Ovary (tissue), 9 donors: ENCODE measurements around the gene DUSP23. TPM values are rescaled to one million over a fixed set of nuclear protein-coding genes. Genes with fewer than 3 reads are reported as not detected.

ENCODE experiments used
- DNase-seq, 5 donors: peaks; one replicate each; pipeline ENCODE4 v3.0.0-alpha.2; 2019 to 2020
- H3K27ac ChIP-seq, 2 donors: fragments of 200-600 bp; one replicate each; pipeline versions ENCODE4 v1.5.1 to v1.8.0; 2019 to 2022
- H3K27me3 ChIP-seq: fragments of 200-600 bp; one replicate; pipeline ENCODE4 v1.8.0; 2022
- H3K36me3 ChIP-seq: fragments of 200-600 bp; sonication (generic); one replicate; pipeline ENCODE4 v1.5.1; 2019
- H3K4me1 ChIP-seq: one replicate; pipeline ENCODE4 v1.8.1; 2013; ENCODE audit warnings: mild to moderate bottlenecking, moderate library complexity; ENCODE audit not compliant: insufficient read depth
- H3K4me3 ChIP-seq: fragments of 200-600 bp; sonication (generic); one replicate; pipeline ENCODE4 v1.5.1; 2017
- H3K9me3 ChIP-seq, 2 donors: fragments of 200-600 bp in 1 of 2; sonication (generic) in 1 of 2; one replicate each; pipeline versions ENCODE4 v1.5.1 to v1.8.1; 2013 to 2019; ENCODE audit warnings: mild to moderate bottlenecking in 1 of 2, moderate library complexity in 1 of 2
- EP300 ChIP-seq: sonication (generic); formaldehyde crosslinking; IDR thresholded peaks from one replicate; pipeline ENCODE4 v1.6.1; 2017; ENCODE audit warnings: antibody characterized with exemption
- POLR2A ChIP-seq: fragments of 450-650 bp; IDR thresholded peaks from one replicate; pipeline ENCODE4 v1.6.1; 2017; ENCODE audit warnings: antibody characterized with exemption, mild to moderate bottlenecking, moderate library complexity
- WGBS, 3 donors: extraction: QIAGEN DNeasy Blood & Tissue Kit in 1 of 3; methylation state at CpG; one replicate each; pipeline versions ENCODE4 v1.1.5 to v1.1.7; 2013 to 2017; 5-methylcytosine and 5-hydroxymethylcytosine counted together
- intact Hi-C, 4 donors: fragments of 100-400 bp; cut with DNase I; formaldehyde crosslinking; loops; one replicate each; pipeline versions ENCODE4 v1.11.0 to v1.15.1; 2022 to 2023
- polyA plus RNA-seq, 2 donors: library from polyadenylated mRNA; stranded (reverse); fragments of 200-250 nt in 1 of 2; fragments of 350-450 nt in 1 of 2; fragmentation: Illumina TruSeq in 1 of 2; extraction: RNeasy Lipid Tissue Mini Kit (QIAGEN cat#74804) in 1 of 2; gene quantifications; one replicate each; pipeline ENCODE4 v1.2.3, GENCODE V29; 2013 to 2014
- total RNA-seq, 7 donors: library from RNA; depleted of rRNA in 2 of 7; stranded (reverse); fragments of >200 nt in 2 of 7; fragmentation: NEBNext Ultra II Directional in 3 of 7; extraction: Animal tissue kit (Norgen Biotek cat#: 25700) in 3 of 7; gene quantifications; one replicate each; pipeline versions ENCODE4 v1.1.0 to v1.2.4, GENCODE V29; 2016 to 2023
- TF ChIP-seq, protein P1 (sequence below), 3 donors: fragments of 450-650 bp in 2 of 3; fragments of 200-600 bp in 1 of 3; IDR thresholded peaks; one replicate each; pipeline versions ENCODE4 v1.5.1 to v1.8.0; 2016 to 2022; ENCODE audit warnings: antibody characterized with exemption in 3 of 3, mild to moderate bottlenecking in 1 of 3
- donor health status: DM: no; HTN: no; CAD: no; lungs with moderate emphysema.
- donor health status: DM: no; HTN: no; CAD: no.
- donor health status: Bipolar disorder and iron deficiency.
- donor health status: DM: yes; HTN: yes; CAD: no.
- donor health status: DM: no; HTN: no; CAD: no.
- donor health status: DM: yes; HTN: yes; CAD: no.

Gene DUSP23
- total and polyA plus RNA-seq, 9 donors, result 26.9 to 115 (median 37.5) TPM

DNA sequence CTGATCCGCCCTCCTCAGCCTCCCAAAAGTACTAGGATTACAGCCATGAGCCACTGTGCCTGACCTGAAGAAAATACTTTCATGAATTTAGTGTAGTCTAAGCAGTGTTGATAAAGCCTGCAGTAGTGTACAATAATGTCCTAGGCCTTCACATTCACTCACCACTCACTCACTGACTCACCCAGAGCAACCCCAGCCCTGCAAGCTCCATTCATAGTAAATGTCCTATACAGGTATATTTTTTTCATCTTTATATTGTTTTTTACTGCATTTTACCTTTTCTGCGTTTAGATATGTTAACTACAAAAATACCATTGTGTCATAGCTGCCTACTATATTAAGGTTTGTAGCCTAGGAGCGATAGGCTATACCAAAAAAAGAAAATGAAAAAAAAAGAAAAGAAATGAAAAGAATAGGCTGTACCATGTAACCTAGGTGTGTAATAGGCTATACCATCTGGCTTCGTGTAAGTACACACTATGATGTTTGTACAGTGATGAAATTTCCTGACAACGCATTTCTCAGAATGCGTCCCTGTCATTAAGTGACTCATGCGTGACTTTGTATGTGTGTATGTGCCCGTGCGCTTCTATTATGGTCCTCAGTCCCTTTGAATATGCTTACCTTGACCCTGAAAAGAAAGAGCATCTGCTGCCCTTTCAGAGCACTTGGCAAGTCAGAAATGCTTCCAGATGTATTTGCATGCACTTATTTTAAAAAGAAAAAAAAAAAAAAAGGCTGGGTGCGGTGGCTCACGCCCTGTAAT is 36.7 kb downstream of the DUSP23 start:
- H3K27ac ChIP-seq, result no peak overlapping the region
- no peak overlapping the region for H3K4me3 ChIP-seq
- no peaks in the 10 kb centered on the region for H3K9me3 ChIP-seq
- H3K36me3 ChIP-seq, result no peaks in the 10 kb centered on the region
- no peaks in the 10 kb centered on the region for H3K4me1 ChIP-seq
- intact Hi-C loops, result no loop called here
- H3K27me3 ChIP-seq, result no peaks in the 10 kb centered on the region
- 81 to 91% (median 87%) methylated on average over 11 of the region's 11 CpGs for WGBS, 3 donors
- no peak for DNase-seq
- TF ChIP-seq POLR2A, result no peak
- TF ChIP-seq EP300, result no peak
- TF ChIP-seq, protein P1, sequence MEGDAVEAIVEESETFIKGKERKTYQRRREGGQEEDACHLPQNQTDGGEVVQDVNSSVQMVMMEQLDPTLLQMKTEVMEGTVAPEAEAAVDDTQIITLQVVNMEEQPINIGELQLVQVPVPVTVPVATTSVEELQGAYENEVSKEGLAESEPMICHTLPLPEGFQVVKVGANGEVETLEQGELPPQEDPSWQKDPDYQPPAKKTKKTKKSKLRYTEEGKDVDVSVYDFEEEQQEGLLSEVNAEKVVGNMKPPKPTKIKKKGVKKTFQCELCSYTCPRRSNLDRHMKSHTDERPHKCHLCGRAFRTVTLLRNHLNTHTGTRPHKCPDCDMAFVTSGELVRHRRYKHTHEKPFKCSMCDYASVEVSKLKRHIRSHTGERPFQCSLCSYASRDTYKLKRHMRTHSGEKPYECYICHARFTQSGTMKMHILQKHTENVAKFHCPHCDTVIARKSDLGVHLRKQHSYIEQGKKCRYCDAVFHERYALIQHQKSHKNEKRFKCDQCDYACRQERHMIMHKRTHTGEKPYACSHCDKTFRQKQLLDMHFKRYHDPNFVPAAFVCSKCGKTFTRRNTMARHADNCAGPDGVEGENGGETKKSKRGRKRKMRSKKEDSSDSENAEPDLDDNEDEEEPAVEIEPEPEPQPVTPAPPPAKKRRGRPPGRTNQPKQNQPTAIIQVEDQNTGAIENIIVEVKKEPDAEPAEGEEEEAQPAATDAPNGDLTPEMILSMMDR (IDR thresholded peaks at IDR 0.05), result no peak

DNA sequence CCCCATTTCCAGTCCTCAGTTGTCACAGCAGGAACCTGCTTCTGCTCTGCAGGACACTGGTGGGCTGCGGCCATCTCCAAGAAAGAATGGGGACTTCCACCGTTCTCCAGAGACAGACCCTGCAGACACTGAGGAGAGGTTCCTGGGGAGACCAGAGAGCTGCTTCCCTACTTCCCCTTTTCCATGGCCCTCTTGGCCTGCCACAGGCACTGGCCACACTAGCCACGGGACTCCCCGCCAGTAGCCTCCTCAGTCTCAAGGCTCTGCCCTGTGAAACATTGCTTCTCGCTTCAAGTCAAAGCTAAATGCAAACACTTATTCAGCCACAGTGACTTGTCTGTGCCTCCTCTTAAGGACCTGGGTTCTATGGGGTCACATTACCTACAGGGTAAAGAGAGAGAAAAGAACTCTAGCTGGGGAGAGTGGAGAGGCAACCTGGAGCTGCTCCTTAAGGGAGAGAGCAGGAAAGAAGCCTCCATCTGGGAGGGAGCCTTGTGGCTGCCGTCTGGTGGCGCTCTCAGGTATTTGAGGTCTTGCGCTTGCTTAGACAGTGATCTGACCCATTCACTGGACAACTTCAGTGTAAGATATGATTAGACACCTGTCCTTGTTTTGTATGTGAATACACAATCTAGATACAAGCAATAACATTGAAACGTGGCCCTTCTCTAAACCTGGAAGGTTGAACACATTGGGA is 40.6 kb downstream of the DUSP23 start:
- TF ChIP-seq, protein P1 (IDR thresholded peaks at IDR 0.05), result no peak
- TF ChIP-seq POLR2A, result no peak
- TF ChIP-seq EP300, result no peak
- no peaks in the 10 kb centered on the region for H3K4me1 ChIP-seq
- DNase-seq, result no peak
- no peak overlapping the region for H3K4me3 ChIP-seq
- H3K9me3 ChIP-seq, result no peaks in the 10 kb centered on the region
- intact Hi-C loops, result no loop called here
- WGBS, 3 donors, result 63 to 83% (median 75%) methylated on average over 9 of the region's 9 CpGs
- no peaks in the 10 kb centered on the region for H3K36me3 ChIP-seq
- H3K27ac ChIP-seq, result no peak overlapping the region
- H3K27me3 ChIP-seq, result no peaks in the 10 kb centered on the region

DNA sequence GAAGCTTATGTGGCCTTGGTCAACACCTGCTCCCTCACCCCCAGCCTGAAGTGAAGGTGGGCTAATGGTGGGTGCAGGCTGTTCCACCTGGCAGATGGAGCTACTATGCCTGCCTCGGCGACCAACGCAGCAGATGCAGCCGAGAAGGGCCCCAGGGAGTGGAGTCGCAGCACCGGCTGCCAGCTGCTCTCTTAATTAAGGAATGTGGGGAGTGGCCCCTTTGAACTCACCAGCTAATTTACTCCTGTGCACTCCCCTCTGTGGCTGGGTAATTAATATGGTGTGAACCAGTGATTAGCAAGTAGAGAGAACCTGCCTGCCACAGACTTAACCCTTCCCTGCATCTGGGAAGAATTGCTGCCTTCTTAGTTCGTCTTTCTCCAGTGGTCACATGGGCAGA is 42.6 kb downstream of the DUSP23 start:
- DNase-seq, result no peak
- Histone ChIP-seq H3K4me1 (no peaks in the 10 kb centered on the region), H3K9me3 (no peaks in the 10 kb centered on the region), H3K4me3 (no peak overlapping the region), H3K36me3 (no peaks in the 10 kb centered on the region), H3K27me3 (no peaks in the 10 kb centered on the region), H3K27ac (no peak overlapping the region)
- WGBS, 3 donors, result 9 to 17% (median 10%) methylated on average over 7 of the region's 7 CpGs
- TF ChIP-seq, protein P1 (IDR thresholded peaks at IDR 0.05), result no peak
- TF ChIP-seq EP300 (no peak), POLR2A (no peak)
- intact Hi-C loops, result loop anchor here in 1 of 4 donors (2.0 kb wide), 1 partner anchor 21 kb away; the partner anchor contains the start of gene FCRL6

DNA sequence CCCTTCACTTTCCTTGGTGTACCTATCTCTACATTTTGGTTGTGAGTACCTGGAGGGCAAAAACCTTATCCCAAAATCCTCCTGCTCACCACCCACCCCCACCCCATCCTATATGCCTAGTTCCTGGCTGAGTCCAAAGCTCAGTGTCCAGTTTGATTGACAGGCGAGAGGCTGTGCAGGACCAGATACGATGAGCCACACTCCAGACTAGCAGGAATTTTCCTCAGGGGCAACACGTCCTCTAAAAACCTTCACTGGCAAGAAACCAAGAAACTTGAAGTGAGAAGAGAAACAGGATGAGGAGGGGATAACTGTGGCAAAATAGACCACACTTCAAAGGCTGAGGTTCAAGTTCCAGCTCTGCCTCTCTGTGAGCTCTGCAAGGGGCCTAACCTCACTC is 44.8 kb downstream of the DUSP23 start:
- Histone ChIP-seq H3K9me3 (no peaks in the 10 kb centered on the region), H3K4me3 (no peak overlapping the region), H3K36me3 (no peaks in the 10 kb centered on the region), H3K4me1 (no peaks in the 10 kb centered on the region), H3K27ac (no peak overlapping the region), H3K27me3 (no peaks in the 10 kb centered on the region)
- intact Hi-C loops, result no loop called here
- no peak for DNase-seq
- WGBS, 3 donors, result 40 to 50% (median 40%) methylated on average over 3 of the region's 3 CpGs
- TF ChIP-seq POLR2A (no peak), EP300 (no peak)
- TF ChIP-seq, protein P1 (IDR thresholded peaks at IDR 0.05), result no peak
